Embryonic facial prominence (tissue), 1 donor: ENCODE data around the gene TMED7.
A peak's percentile ranks its signal among the peaks of the same experiment; 100 is the strongest.
"Not testable (repeated sequence)": the region's sequence is repeated elsewhere in the genome, so short reads cannot be mapped to it uniquely, and the experiment has no call there.

Experiments used
- DNase-seq: peaks from one replicate; pipeline ENCODE4 v3.0.0-alpha.2; 2016; ENCODE audit errors: extremely low spot score

Gene TMED7

GRCh38 chr5:115625579-115626444, at the start of gene TMED7:
TMED7 (minus strand) TSS chr5:115626036; CDS start chr5:115625792, 244 bp downstream.
- peak; percentile 96 for DNase-seq

DNA sequence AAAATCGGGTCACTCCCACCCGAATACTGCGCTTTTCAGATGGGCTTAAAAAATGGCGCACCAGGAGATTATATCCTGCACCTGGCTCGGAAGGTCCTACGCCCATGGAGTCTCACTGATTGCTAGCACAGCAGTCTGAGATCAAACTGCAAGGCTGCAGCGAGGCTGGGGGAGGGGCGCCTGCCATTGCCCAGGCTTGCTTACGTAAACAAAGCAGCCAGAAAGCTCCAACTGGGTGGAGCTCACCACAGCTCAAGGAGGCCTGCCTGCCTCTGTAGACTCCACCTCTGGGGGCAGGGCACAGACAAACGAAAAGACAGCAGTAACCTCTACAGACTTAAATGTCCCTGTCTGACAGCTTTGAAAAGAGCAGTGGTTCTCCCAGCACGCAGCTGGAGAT, 48.9 kb upstream of the TMED7 start:
- not testable (repeated sequence) for DNase-seq

GRCh38 chr5:115673596-115673995, 47.8 kb upstream of the TMED7 start:
- no peak for DNase-seq

- no peak for DNase-seq
Observed at GRCh38 chr5:115671939-115672338, 46.1 kb upstream of the TMED7 start.

DNA sequence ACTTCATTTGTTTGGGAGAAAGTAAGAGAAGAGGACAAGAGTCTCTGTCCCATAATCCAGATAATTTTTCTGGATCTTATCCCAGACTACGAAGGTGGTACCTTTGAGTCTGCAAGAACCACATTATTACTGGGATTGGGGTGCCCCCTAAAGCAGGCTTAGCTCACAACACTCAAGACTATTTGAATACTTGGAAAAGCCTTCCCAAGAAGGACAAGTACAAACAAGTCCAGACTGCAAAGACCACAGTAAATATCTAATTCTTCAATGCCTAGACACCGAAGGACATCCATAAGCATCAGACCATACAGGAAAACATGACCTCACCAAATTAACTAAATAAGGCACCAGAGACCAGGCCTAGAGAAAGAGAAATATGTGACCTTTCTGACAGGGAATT, 40.2 kb upstream of the TMED7 start:
- no peak for DNase-seq

DNA sequence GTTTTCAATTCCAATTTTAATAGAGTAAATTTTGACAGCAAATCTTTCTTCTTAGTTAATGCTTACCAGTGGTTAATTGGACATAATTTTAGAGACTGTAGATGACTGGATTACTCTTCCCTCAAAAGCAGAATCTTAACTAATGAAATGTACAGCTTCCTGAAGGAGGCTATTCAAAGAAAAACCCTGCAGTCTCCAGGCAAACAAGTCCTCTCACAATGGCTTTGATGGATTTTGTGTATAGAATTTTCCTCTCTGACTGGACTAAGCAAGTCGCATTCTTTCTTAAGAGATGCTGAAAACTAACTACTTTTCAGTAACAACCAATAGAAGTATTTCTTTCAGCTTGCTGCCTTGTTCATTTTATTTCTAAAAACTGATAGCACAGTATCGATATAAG, 35.7 kb upstream of the TMED7 start:
- DNase-seq, result no peak

GRCh38 chr5:115661101-115661500, 35.3 kb upstream of the TMED7 start:
- DNase-seq, result no peak

DNA sequence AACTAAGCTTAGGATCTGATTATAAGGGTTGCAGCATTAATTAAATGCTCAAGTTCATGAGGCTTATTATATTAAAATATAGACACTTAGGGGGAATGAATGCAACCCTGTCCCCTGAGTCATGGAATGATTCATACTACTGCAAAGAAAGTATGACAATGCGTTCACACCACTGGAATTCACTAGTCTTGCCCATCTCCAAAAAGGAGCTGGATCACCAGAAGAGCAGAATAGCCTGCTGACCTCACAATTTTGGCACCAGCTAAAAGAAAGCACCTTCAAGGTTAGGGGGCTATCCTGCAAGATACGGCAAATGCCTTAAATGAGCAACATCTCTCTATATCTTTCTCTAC, 32.0 kb upstream of the TMED7 start:
- DNase-seq, result no peak

- DNase-seq, result no peak
Observed at GRCh38 chr5:115657125-115657880, 31.5 kb upstream of the TMED7 start.

- DNase-seq, result no peak
Observed at GRCh38 chr5:115656404-115656803, 30.6 kb upstream of the TMED7 start.

- DNase-seq, result no peak
Observed at GRCh38 chr5:115655994-115656393, 30.2 kb upstream of the TMED7 start.

- DNase-seq, result no peak
Observed at GRCh38 chr5:115649541-115649940, 23.7 kb upstream of the TMED7 start.

DNA sequence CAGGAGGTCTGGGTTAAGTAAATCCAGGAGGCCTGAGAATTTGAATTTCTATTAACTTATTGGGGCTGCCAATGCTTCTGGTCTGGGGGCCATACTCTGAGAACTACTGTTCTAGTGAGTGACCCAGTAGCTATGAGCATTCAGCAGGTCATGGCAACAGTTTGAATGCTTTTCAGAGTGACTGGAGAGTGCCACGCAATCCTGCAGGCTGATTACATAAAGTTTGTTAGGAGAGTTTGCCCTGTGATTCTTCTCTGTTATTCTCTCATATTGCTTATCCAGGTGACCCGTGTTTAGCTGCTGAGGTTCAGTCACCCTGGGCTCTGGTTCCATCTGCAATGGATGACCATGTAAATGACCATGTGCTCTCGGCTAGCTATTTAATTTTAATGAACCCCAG, 22.2 kb upstream of the TMED7 start:
- no peak for DNase-seq

DNA sequence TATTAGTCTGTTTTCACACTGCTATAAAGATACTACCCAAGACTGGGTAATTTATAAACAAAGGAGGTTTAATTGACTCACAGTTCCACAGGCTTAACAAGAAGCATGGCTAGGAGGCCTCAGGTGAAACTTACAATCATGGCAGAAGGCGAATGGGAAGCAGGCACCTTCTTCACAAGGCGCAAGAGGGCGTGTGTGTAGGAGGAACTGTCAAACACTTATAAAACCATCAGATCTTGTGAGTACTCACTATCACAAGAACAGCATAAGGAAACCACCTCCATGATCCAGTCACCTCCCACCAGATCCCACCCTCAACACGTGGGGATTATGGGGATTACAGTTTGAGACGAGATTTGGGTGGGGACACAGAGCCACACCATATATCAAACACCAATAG, 19.6 kb upstream of the TMED7 start:
- not testable (repeated sequence) for DNase-seq

DNA sequence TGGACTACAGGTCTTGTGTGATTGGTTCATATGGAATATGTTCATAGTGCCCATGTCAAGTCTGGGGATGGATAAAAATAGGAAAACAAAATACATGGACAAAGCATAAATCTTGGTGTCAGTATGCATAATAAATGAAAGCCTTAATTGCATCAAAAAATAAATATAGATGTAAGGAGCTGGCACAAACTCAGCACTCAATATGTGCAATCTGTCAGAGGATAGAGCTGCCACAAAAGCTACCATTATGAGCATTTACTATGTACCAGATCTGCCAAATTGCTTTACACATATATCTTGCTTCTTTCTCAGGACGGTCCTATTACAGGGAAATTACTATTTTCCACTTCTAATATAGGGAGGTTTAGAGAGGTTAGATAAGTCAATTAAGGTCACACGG, 18.2 kb upstream of the TMED7 start:
- no peak for DNase-seq

DNA sequence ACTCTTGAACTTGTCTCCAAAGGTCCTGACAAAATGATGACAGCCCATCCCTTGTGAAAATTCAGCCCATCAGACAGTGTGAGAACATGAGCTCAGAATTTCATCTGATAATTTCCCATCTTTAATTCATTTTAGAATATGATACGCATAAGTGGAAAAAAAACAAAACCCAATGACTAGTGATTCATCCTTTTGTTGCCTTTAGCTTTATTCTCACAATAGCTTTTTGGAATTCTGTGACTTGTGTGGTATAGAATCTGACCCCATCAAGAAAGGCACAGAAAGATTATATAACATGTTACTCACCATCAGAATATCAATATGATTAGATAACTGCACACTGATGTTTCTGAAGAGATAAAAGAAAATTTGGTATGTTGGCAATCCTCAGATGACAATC, 16.1 kb upstream of the TMED7 start:
- DNase-seq, result no peak

GRCh38 chr5:115640274-115640673, 14.4 kb upstream of the TMED7 start:
- no peak for DNase-seq

GRCh38 chr5:115639377-115639776, 13.5 kb upstream of the TMED7 start:
- no peak for DNase-seq

DNA sequence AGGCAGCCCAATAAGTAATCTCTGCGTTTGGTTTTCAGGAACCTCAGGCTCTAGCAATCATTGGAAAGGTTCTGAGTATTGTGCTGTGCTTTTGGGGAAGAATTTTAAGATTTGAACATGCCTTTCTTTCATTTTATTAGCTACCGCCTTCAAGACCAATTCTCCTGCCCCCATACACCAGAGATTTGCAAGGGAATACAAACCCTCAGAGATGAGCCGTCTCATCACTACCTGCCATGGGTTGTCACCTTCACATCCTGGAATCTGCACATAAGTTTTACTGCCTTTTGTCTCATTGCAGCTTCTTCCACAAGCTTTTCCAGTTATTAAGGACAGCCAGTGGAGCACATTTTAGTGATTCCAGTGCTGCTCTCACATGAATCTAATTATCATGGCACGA, 11.7 kb upstream of the TMED7 start:
- DNase-seq, result no peak

- DNase-seq, result no peak
Observed at GRCh38 chr5:115636008-115636407, 10.2 kb upstream of the TMED7 start.

GRCh38 chr5:115634343-115635132, 8.7 kb upstream of the TMED7 start:
- DNase-seq, result peak; percentile 72

DNA sequence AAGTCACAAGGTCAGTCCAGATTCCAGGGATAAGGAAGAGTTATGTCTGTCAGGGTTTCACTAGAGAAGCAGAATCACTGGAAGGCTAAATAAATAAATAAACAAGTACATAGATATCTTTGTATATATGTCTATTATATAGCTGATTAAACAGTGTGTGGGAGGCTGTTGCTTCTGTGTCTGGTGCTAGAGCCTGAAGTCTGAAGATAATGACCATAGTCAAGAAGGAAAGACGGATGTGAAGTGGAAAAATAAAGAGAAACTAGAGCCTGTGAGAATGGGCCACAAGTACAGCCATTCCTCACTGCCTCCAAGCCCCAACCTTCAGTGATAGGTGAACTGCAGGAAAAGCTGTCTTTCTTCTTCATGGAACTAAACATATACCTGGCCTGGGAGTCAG, 4.1 kb upstream of the TMED7 start:
- DNase-seq, result no peak
